ENCODE measurements around the gene ZBTB16. TPM values are rescaled to one million over a fixed set of nuclear protein-coding genes. Genes with fewer than 3 reads are reported as not detected.

ZBTB16 gene
- polyA plus RNA-seq: 9.7 TPM

DNA sequence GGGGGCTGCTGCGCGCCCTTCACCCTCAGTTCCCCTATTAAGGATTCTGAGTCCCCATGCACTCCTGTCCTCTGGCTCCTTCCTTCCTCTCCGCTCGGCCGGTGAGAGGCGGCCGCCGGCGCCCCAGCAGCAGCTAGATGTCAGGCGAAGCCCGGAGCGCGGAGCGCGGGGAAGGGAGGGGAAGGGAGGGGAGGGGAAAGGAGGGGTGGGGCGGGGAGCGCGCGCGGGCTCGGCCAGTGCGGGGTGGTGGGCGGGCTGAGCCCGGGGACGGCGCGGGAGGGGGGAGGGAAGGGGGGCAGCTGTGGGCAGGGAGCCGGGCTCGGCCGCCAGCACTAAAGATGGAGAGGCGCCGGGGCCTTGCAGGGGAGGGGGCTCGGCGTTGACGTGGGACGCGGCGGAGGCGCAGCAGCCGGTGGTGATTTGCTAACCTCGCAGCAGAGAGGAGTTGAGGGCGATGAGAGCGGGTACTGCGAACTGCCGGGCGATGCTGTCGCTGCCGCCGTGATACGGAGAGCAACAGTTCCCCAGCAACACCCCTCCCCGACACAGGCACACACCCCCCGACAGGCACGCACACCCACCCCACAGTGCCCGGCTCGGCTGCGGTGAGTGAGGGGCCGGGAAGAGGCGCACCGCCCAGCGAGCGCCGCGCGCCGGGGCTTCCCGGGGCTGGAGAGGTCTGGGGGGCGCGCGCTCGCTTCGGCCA lies at the start of gene ZBTB16:
ZBTB16 (plus strand) TSS at position 434 of the 706 bp plus-strand sequence. CDS start 3,590 bp downstream, outside the sequence.
- Mint-ChIP-seq H3K27me3 (peaks cover 42% of the 10 kb centered on the region), H3K27ac (no peak within 1 kb of the TSS), H3K4me1 (peaks cover 0 to 8% (median 5%) of the 10 kb centered on the region in 3 donors), H3K36me3 (no peaks in the 10 kb centered on the region), H3K4me3 (peak within 1 kb of the TSS; percentile 88 to 94 (median 92)), H3K9me3 (no peaks in the 10 kb centered on the region)

DNA sequence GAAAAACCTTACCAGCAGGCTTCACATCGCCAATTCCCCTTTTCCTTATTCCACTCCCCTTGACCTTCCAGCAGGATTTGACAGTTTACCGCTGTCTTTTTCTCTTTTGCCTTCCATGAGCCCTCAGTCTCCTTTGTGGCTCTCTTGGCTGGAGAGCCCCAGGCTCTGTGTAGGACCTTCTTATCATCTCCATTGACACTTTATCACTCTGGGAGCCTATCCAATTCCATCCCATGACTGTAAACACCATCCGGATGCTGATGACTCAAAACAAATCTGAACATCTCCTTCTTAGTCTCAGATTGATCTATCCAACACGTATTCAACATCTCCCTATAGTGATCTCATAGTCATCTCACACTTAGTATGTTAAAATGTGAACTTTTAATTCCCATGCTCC lies 48.6 kb upstream of the ZBTB16 start:
- H3K27ac Mint-ChIP-seq: no peak overlapping the region
- peaks cover 12% of the 10 kb centered on the region for H3K27me3 Mint-ChIP-seq
- no peaks in the 10 kb centered on the region for H3K9me3 Mint-ChIP-seq
- peaks cover 0 to 7% (median 6%) of the 10 kb centered on the region in 3 donors for H3K4me1 Mint-ChIP-seq
- H3K36me3 Mint-ChIP-seq: no peaks in the 10 kb centered on the region
- no peak overlapping the region for H3K4me3 Mint-ChIP-seq

- H3K4me3 Mint-ChIP-seq: no peak overlapping the region
- H3K36me3 Mint-ChIP-seq: no peaks in the 10 kb centered on the region
- H3K4me1 Mint-ChIP-seq: peaks cover 0 to 7% (median 6%) of the 10 kb centered on the region in 3 donors
- no peaks in the 10 kb centered on the region for H3K9me3 Mint-ChIP-seq
- no peak overlapping the region for H3K27ac Mint-ChIP-seq
- peaks cover 12% of the 10 kb centered on the region for H3K27me3 Mint-ChIP-seq
These were observed 48.1 kb upstream of the ZBTB16 start for GRCh38 chr11:114011443-114011842.

- peaks cover 9% of the 10 kb centered on the region for H3K27me3 Mint-ChIP-seq
- H3K4me3 Mint-ChIP-seq: no peak overlapping the region
- peaks cover 3% of the 10 kb centered on the region for H3K36me3 Mint-ChIP-seq
- peaks cover 0 to 7% (median 6%) of the 10 kb centered on the region in 3 donors for H3K4me1 Mint-ChIP-seq
- no peak overlapping the region for H3K27ac Mint-ChIP-seq
- no peaks in the 10 kb centered on the region for H3K9me3 Mint-ChIP-seq
These were observed 44.4 kb upstream of the ZBTB16 start for GRCh38 chr11:114015117-114015516.

DNA sequence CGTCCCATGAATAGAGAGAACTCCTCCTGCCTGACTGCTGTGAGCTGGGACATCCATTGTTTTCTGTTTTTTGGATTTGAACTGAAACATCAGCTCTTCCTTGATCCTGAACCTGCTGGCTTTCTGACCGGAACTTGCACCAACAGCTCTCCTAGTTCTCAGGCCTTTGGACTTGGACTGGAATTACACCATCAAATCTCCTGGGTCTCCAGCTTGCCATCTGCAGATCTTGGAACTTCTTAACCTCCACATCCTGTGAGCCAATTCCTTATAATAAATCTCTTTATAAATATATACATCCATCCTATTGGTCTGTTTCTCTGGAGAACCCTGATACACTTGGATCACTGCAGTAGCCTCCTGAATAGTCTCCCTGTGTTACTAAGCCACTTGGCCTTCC lies 42.5 kb upstream of the ZBTB16 start:
- Mint-ChIP-seq H3K4me1 (peaks cover 0 to 7% (median 6%) of the 10 kb centered on the region in 3 donors), H3K9me3 (no peaks in the 10 kb centered on the region), H3K27me3 (peaks cover 7% of the 10 kb centered on the region), H3K27ac (no peak overlapping the region), H3K36me3 (peaks cover 3% of the 10 kb centered on the region), H3K4me3 (no peak overlapping the region)

DNA sequence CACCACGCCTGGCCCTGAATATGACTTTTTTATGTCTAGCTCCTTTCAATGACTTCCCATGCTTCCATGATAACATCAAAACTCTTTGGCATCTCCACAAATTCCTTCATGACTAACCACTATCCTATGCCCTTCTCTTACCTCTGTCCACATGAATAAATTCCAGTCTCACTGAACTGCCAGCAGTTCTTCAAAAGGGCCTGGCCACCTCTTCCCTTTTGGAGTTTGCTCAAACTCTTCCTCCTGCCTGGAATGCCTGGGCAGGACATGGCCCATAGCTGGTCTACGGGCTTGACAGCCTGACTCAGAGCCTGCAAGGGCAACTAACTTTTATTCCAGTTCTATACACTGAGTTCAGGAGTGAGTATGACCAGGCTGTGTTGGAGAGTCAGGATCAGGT lies 41.8 kb upstream of the ZBTB16 start:
- H3K4me3 Mint-ChIP-seq: no peak overlapping the region
- no peaks in the 10 kb centered on the region for H3K9me3 Mint-ChIP-seq
- H3K27ac Mint-ChIP-seq: no peak overlapping the region
- peaks cover 1% of the 10 kb centered on the region for H3K27me3 Mint-ChIP-seq
- H3K36me3 Mint-ChIP-seq: peaks cover 3% of the 10 kb centered on the region
- peaks cover 0 to 6% (median 5%) of the 10 kb centered on the region in 3 donors for H3K4me1 Mint-ChIP-seq

DNA sequence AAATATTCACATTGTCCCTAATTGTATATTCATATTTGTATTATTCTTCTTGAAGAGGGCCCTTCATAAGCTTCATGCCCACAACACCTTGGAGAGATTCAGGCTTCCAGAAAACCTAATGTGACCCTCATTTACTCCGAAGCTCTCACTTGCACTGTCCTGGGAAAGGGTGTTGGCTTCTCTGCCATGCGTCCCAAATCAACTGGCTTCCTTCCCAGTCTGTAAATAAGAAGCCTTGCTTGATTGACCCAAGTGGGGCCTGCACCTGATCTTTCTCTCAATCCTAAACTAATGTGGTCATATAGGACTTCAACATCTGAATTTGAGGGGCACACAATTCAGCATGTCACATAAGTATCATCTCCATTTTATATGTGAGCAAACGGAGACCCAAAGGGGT lies 40.5 kb upstream of the ZBTB16 start:
- H3K27ac Mint-ChIP-seq: no peak overlapping the region
- peaks cover 1% of the 10 kb centered on the region for H3K27me3 Mint-ChIP-seq
- no peak overlapping the region for H3K4me3 Mint-ChIP-seq
- no peaks in the 10 kb centered on the region for H3K9me3 Mint-ChIP-seq
- peaks cover 3% of the 10 kb centered on the region for H3K36me3 Mint-ChIP-seq
- H3K4me1 Mint-ChIP-seq: peaks cover 0 to 5% (median 3%) of the 10 kb centered on the region in 3 donors

GRCh38 chr11:114019574-114019973 lies 39.9 kb upstream of the ZBTB16 start:
- peaks cover 1% of the 10 kb centered on the region for H3K27me3 Mint-ChIP-seq
- H3K36me3 Mint-ChIP-seq: peaks cover 3% of the 10 kb centered on the region
- H3K9me3 Mint-ChIP-seq: no peaks in the 10 kb centered on the region
- H3K4me3 Mint-ChIP-seq: no peak overlapping the region
- H3K4me1 Mint-ChIP-seq: peaks cover 0 to 5% (median 3%) of the 10 kb centered on the region in 3 donors
- H3K27ac Mint-ChIP-seq: no peak overlapping the region

DNA sequence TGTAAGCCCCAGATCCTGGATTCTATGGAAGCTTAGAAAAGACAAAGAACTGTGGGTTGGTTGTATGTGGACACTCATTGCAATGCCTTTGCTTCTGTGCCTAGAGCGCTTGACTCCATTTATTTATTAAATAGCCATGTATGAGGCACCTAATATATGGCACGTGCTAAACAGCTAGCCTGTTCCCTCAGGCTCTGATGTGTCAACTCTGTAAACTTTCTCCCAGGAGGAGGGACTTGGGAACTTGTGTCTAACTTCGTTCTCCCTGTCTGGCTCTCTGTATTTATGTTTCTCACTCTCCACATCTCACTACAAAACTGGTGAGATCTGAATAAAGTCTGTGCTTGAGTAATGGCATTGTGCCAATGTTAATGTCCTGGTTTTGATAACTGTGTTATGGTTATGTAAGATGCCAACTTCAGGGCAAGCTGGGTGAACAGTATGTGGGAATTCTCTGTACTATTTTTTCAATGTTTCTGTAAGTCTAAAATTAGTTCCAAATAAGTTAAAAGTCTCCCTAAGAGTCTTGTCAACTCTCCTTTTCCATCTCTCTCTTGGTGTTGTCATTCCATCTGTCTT lies 34.1 kb upstream of the ZBTB16 start:
- Mint-ChIP-seq H3K9me3 (no peaks in the 10 kb centered on the region), H3K36me3 (no peaks in the 10 kb centered on the region), H3K27me3 (peaks cover 1% of the 10 kb centered on the region), H3K4me3 (no peak overlapping the region), H3K4me1 (no peaks in the 10 kb centered on the region), H3K27ac (peak overlapping the region in 1 of 3 donors; percentile 51)

DNA sequence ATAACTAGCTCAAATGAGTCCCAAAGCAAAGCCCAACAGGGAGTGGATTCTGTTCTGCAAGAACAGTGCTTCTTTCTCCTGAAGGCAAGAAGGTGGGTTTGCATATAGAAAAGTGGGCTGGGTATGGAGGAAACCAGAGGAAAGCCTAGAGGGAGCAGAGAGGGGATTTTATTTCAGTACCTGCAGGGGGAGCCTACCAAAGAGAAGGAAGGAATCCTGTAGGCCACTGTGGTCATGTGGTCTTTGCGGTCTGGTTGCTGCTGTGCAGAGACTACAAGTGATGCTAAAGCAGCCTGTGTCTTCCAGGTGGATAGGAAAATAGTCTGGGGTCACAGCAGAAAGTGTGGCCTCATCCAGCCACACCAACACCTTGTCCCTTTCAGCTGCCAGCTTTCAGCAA lies 33.2 kb upstream of the ZBTB16 start:
- Mint-ChIP-seq H3K27me3 (peaks cover 1% of the 10 kb centered on the region), H3K27ac (no peak overlapping the region), H3K9me3 (no peaks in the 10 kb centered on the region), H3K4me3 (no peak overlapping the region), H3K4me1 (no peaks in the 10 kb centered on the region), H3K36me3 (no peaks in the 10 kb centered on the region)

GRCh38 chr11:114027391-114027790 lies 32.1 kb upstream of the ZBTB16 start:
- H3K36me3 Mint-ChIP-seq: no peaks in the 10 kb centered on the region

DNA sequence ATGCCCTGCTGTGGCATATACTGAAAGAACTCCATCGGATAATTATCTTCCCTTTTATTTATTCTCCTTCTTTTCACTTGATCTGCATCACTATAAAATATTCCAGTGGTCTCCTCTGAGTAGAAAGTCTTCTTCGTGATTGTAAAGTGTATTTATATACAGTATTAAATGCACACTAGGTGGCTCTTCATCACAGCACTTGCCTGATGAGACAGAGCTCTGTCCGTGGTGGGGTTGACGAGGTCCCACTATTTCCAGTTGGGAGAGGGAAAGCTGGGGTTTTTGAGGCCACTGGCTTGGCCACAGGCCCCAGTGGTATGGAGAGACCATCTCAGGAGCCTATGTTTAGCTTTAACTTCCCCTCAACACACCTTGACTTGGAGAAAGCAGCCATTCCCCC lies 31.6 kb upstream of the ZBTB16 start:
- H3K9me3 Mint-ChIP-seq: no peaks in the 10 kb centered on the region
- peaks cover 1% of the 10 kb centered on the region for H3K27me3 Mint-ChIP-seq
- H3K4me1 Mint-ChIP-seq: peaks cover 0 to 4% (median 0%) of the 10 kb centered on the region in 3 donors
- H3K27ac Mint-ChIP-seq: no peak overlapping the region
- H3K4me3 Mint-ChIP-seq: no peak overlapping the region
- H3K36me3 Mint-ChIP-seq: no peaks in the 10 kb centered on the region

More at GRCh38 chr11:114027391-114027790, 32.1 kb upstream of the ZBTB16 start:
- no peak overlapping the region for H3K4me3 Mint-ChIP-seq
- peaks cover 0 to 4% (median 0%) of the 10 kb centered on the region in 3 donors for H3K4me1 Mint-ChIP-seq
- H3K27ac Mint-ChIP-seq: no peak overlapping the region
- peaks cover 1% of the 10 kb centered on the region for H3K27me3 Mint-ChIP-seq
- no peaks in the 10 kb centered on the region for H3K9me3 Mint-ChIP-seq

DNA sequence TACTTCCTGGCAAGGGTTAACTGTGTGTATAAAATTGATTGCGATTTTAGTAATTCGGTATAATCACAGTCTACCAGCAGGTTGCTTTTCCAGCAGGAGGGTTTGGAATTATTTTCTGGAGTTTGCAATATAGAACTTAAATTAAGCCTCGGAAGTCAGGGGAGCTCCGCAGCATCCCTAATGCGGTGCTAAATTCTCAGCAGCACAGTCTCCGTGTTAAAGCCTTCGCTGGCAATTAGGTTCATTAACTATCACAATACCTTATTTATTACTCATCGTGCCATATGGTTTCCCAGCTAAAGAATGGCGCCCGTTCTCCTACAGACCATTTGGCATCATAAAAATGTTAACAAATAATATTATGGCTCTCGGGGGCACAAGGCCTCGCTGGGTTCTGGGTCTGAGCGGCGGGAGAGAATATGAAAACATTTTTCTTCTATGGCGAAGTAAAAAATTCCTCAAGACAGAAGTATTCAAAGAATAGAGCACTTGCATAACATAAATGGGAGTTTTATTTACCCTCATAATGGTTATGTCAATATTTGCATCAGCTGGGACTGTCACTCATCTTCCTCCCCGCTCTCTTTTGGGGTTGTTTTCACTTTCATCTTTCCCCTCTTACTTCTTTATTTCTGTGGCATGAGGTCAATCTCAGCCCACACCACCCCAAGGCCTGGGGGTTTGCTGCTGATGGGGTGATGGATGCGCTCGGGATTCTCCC lies 28.1 kb upstream of the ZBTB16 start:
- Mint-ChIP-seq H3K36me3 (no peaks in the 10 kb centered on the region), H3K9me3 (no peaks in the 10 kb centered on the region), H3K27ac (no peak overlapping the region), H3K4me1 (peaks cover 0 to 4% (median 2%) of the 10 kb centered on the region in 3 donors), H3K27me3 (peaks cover 8% of the 10 kb centered on the region), H3K4me3 (no peak overlapping the region)

GRCh38 chr11:114031967-114032320 lies 27.6 kb upstream of the ZBTB16 start:
- H3K27ac Mint-ChIP-seq: no peak overlapping the region

DNA sequence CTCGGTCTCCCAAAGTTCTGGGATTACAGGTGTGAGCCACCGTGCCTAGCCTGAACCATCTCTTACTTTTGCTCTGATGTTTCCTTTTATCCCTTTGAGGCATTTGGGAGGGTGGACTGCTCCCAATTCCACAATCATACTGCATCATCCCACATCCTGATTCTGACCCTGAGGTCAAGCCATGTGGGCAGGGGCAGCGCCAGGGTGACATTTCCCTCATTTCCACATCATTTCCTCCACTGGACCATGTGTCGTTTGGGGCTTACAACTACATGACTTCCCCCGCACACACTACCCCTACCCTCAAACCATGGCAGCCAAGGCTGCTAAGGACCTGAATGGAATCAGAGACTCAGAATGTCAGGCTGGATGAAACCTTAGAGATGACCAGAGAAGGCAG lies 26.4 kb upstream of the ZBTB16 start:
- H3K4me1 Mint-ChIP-seq: peaks cover 0 to 4% (median 2%) of the 10 kb centered on the region in 3 donors
- peaks cover 14% of the 10 kb centered on the region for H3K27me3 Mint-ChIP-seq
- no peak overlapping the region for H3K27ac Mint-ChIP-seq
- H3K36me3 Mint-ChIP-seq: no peaks in the 10 kb centered on the region
- H3K9me3 Mint-ChIP-seq: no peaks in the 10 kb centered on the region
- H3K4me3 Mint-ChIP-seq: no peak overlapping the region

More at GRCh38 chr11:114031967-114032320, 27.6 kb upstream of the ZBTB16 start:
- Mint-ChIP-seq H3K27me3 (peaks cover 11% of the 10 kb centered on the region), H3K36me3 (no peaks in the 10 kb centered on the region), H3K4me3 (no peak overlapping the region), H3K9me3 (no peaks in the 10 kb centered on the region), H3K4me1 (peaks cover 0 to 4% (median 2%) of the 10 kb centered on the region in 3 donors)

Measured in IgD-negative memory B cell (primary cell).